ENCODE results near the gene ITGB2.

ITGB2 gene

GRCh38 chr21:44957901-44958451 lies 37.3 kb upstream of the ITGB2 start:
- no peak for TF ChIP-seq CTCF (IDR thresholded peaks at IDR 0.05; ENCODE audit: borderline replicate concordance, insufficient read depth, low read depth, low read length)
- no peak overlapping the region for H3K4me3 ChIP-seq (ENCODE audit: low read depth, low read length)

DNA sequence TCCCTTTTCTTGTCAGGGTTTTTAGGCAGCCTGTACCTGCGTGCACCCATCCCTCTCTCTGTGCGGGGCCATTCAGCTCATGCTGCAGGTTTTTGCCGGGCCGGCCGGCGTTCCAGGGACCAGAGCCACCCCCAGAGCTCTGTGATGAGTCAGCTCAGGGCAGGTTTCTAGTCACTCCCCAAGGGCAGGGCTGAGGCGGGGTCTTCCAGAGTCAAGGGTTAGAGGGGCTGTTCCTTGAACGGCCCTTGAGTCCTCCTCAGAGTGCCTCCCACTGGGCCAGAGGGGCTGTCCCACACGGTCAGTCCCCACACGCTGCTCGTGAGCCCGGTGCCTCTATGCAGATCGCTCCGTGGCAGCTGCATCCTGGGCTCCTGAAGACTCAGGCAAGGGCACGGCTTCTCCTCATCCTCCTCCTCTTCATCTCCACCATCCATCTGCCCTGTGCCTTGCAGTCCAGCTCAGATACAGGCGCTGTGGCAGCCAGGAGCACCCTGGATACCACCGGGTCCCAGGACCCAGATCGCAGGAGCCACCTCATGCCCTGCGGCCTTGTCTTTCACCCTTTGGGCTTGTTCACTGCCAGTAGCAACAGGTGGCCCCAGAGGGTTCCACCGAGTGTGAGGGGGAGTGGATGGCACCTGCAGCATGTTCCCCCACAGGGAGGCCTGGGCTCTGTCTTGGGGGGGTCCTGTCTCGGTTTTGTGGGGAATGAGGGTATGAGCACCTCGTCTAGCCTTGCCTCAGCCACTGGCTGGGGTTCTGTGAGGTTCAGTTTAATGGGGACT lies 36.5 kb upstream of the ITGB2 start:
- no peak for TF ChIP-seq CTCF (IDR thresholded peaks at IDR 0.05; ENCODE audit: borderline replicate concordance, insufficient read depth, low read depth, low read length)
- H3K4me3 ChIP-seq (ENCODE audit: low read depth, low read length): no peak overlapping the region

DNA sequence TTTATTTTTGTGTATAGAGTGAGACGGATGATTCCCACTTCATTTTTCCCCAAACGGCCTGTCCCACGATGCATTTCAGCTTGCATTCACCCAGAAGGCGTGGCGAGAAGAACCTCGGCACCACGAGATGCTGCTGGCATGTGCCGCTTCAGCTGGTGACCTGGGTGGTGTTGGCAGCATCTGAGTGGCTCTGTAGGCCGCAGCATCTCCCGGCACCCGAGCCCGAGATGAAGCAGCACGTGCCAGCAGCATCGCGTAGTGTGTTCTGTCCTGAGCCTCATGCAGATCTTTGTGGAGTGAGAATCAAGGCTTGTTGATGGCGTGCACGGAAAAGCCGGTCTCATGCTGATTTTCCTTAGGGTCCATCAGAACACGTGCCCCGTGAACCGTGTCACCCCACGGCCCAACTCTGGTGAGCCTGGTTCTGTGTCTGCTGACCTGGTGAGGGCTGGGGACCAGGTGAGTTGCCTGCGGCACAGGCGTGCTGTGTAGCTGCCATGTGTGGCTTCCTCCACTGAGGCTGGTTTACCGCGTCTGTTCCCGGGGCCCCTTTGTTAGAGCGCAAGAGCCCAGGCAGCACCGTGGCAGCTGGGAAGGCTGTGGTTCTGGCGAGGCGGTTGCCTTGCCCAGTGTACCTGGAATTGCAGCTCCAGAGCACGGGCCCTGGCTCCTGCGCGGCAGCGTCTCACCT lies 35.8 kb upstream of the ITGB2 start:
- H3K4me3 ChIP-seq (ENCODE audit: low read depth, low read length): no peak overlapping the region
- TF ChIP-seq CTCF (IDR thresholded peaks at IDR 0.05; ENCODE audit: borderline replicate concordance, insufficient read depth, low read depth, low read length): no peak

DNA sequence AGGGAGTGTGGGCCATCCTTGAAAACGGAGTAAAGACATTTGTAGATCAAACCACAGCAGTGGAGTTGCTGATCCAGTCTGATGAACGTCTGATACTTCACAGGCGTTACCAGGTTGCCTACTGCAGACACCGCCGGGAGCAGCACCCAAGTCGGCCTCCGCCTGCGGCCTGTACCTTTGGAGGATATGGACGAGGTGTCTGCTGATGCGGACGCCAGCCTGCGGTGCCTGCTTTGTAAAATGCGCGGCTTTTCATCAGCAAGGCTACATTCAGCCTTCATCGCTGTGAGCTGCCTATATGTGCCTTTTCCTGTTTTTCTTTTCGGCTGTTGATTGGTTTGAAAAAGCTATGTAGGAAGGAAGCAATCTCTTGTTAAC lies 35.1 kb upstream of the ITGB2 start:
- no peak overlapping the region for H3K4me3 ChIP-seq (ENCODE audit: low read depth, low read length)
- TF ChIP-seq CTCF (IDR thresholded peaks at IDR 0.05; ENCODE audit: borderline replicate concordance, insufficient read depth, low read depth, low read length): no peak

DNA sequence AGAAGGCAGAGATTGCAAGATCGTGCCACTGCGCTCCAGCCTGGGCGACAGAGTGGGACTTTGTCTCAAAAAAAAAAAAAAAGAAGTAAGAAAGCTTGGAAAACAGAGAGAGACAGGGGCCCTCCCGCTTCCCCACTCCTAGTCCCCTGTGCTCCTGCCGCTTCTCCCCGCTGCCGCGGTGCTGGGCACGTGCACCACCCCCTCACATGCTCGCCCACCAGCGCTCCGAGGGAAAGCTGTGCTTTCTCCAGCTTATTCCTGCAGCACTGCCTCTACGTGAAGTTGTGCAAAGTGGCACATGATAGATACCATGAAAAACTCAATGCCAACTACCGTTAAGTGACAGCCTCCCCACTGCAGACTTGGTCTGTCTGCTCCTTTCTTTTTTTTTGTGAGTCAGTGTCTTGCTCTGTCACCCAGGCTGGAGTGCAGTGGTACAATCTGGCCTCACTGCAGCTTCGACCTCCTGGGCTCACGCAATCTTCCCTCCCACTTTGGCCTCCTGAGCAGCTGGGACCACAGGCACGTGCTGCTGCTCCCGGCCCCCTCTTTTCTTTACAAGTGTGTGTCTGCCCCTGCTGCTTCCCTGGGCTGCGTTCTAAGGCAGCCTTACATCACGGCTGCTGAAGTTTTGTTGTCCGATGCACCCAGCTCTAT lies 34.6 kb upstream of the ITGB2 start:
- TF ChIP-seq CTCF (IDR thresholded peaks at IDR 0.05; ENCODE audit: borderline replicate concordance, insufficient read depth, low read depth, low read length): no peak
- no peak overlapping the region for H3K4me3 ChIP-seq (ENCODE audit: low read depth, low read length)

DNA sequence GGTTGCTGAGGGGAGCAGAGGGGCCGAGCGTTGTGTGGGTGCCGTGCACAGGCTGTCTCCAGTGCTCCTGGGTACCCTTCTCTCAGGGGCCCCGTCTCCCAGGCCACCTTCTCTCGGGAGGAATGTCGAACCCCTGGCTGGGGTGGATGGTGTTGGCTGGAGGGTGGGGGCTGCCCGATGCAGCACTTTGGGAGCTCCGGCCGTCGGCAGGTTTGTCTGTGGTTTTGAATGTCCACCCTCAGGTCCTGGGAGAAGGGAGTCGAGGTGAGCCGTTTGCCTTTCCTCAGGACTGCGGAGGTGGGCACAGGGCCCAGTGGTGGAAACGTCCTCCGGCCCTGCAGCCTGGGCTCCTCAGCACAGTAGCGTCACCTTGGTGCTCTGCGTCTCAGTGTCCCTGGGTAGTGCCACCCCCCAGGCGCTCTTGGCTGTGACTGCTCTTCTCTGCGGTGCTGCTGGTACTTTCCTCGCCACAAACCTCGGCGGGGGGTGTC lies 33.6 kb upstream of the ITGB2 start:
- no peak overlapping the region for H3K4me3 ChIP-seq (ENCODE audit: low read depth, low read length)
- no peak for TF ChIP-seq CTCF (IDR thresholded peaks at IDR 0.05; ENCODE audit: borderline replicate concordance, insufficient read depth, low read depth, low read length)
